SK-N-SH (cell line): Measurements from ENCODE around the gene SCRN2. TPM values are rescaled to one million over a fixed set of nuclear protein-coding genes. Genes with fewer than 3 reads are reported as not detected.

ENCODE experiments used
- CTCF ChIA-PET: fragments of 300-600, 350-600 bp; formaldehyde crosslinking; extraction: SDS; loops from one replicate; lab custom pipeline; 2021; lab: Yijun Ruan, JAX
- POLR2A ChIA-PET: fragments of 350-600 bp; sonication (Branson Sonifier 250); formaldehyde crosslinking; extraction: SDS; loops from one replicate; lab custom pipeline; 2020; ENCODE audit warnings: antibody characterized with exemption, inconsistent platforms; lab: Yijun Ruan, JAX
- DNase-seq: peaks from one replicate; pipeline ENCODE4 v3.0.0; 2012
- H2AFZ ChIP-seq: fragments of 200-600 bp; sonication (generic); 2 replicates; pipeline ENCODE4 v1.8.1; 2016; ENCODE audit warnings: antibody characterized with exemption, mild to moderate bottlenecking, low read depth
- H3F3A ChIP-seq: fragments of 200-600 bp; sonication (generic); replicated peaks from 2 replicates; pipeline ENCODE3; 2016; ENCODE audit warnings: antibody characterized with exemption, mild to moderate bottlenecking; ENCODE audit not compliant: insufficient read depth
- H3K27ac ChIP-seq, 2 experiments: fragments of 200-500 bp in 1 of 2; fragments of 200-600 bp in 1 of 2; sonication (Bioruptor generic) in 1 of 2; sonication (generic), shearing (Covaris generic) in 1 of 2; 2 replicates each; pipeline versions ENCODE4 v1.5.1 to v1.6.1; 2014 to 2016; ENCODE audit warnings: low read depth in 2 of 2, inconsistent platforms in 1 of 2, low read length in 1 of 2, mild to moderate bottlenecking in 1 of 2, mixed read lengths in 1 of 2
- H3K27me3 ChIP-seq: fragments of 200-600 bp; sonication (generic), shearing (Covaris generic); 2 replicates; pipeline ENCODE4 v1.6.1; 2016; ENCODE audit warnings: mixed run types; ENCODE audit not compliant: insufficient read depth
- H3K36me3 ChIP-seq, 2 experiments: fragments of 200-500 bp in 1 of 2; fragments of 200-600 bp in 1 of 2; sonication (Bioruptor generic) in 1 of 2; sonication (generic) in 1 of 2; replicated peaks in 1 of 2; 2 replicates each; pipeline versions ENCODE3 to v1.5.1; 2014 to 2016; ENCODE audit warnings: low read length in 1 of 2, mild to moderate bottlenecking in 1 of 2; ENCODE audit not compliant: insufficient read depth in 2 of 2, control insufficient read depth in 1 of 2
- H3K4me1 ChIP-seq, 2 experiments: fragments of 200-500 bp in 1 of 2; fragments of 200-600 bp in 1 of 2; sonication (Bioruptor generic) in 1 of 2; sonication (generic), shearing (Covaris generic) in 1 of 2; 2 replicates each; pipeline versions ENCODE4 v1.5.1 to v1.6.1; 2014 to 2016; ENCODE audit warnings: low read depth in 1 of 2, low read length in 1 of 2, mixed run types in 1 of 2; ENCODE audit not compliant: insufficient read depth in 2 of 2, control insufficient read depth in 1 of 2
- H3K4me2 ChIP-seq: fragments of 200-600 bp; sonication (generic), shearing (Covaris generic); 2 replicates; pipeline ENCODE4 v1.6.1; 2017; ENCODE audit warnings: mixed run types
- H3K4me3 ChIP-seq, 2 experiments: fragments of 200-500 bp in 1 of 2; fragments of 200-600 bp in 1 of 2; sonication (Bioruptor generic) in 1 of 2; sonication (generic), shearing (Covaris generic) in 1 of 2; 2 replicates each; pipeline versions ENCODE4 v1.5.1 to v1.8.1; 2014 to 2016; ENCODE audit warnings: low read depth in 2 of 2, inconsistent platforms in 1 of 2, low read length in 1 of 2, mild to moderate bottlenecking in 1 of 2, mixed read lengths in 1 of 2, moderate library complexity in 1 of 2
- H3K79me2 ChIP-seq: fragments of 200-600 bp; sonication (generic); 2 replicates; pipeline ENCODE4 v1.8.1; 2017; ENCODE audit warnings: mild to moderate bottlenecking; ENCODE audit not compliant: insufficient read depth
- H3K9ac ChIP-seq: fragments of 200-600 bp; sonication (generic); 2 replicates; pipeline ENCODE4 v1.6.1; 2017; ENCODE audit warnings: mixed run types
- H3K9me2 ChIP-seq: fragments of 200-600 bp; sonication (generic); 2 replicates; pipeline ENCODE4 v1.6.1; 2017; ENCODE audit warnings: mixed run types
- H3K9me3 ChIP-seq: fragments of 200-600 bp; sonication (generic); 2 replicates; pipeline ENCODE4 v1.6.1; 2017; ENCODE audit warnings: mixed run types, mild to moderate bottlenecking, moderate library complexity
- H4K20me1 ChIP-seq: fragments of 200-600 bp; sonication (generic); 2 replicates; pipeline ENCODE4 v1.6.1; 2017; ENCODE audit warnings: mild to moderate bottlenecking, mixed run types; ENCODE audit not compliant: insufficient read depth
- CHD2 ChIP-seq: fragments of 150-350 bp; IDR thresholded peaks from 2 replicates; pipeline ENCODE4 v1.6.1; 2018; ENCODE audit warnings: low read length; ENCODE audit not compliant: partially characterized antibody
- ELF1 ChIP-seq: IDR thresholded peaks from 2 replicates; pipeline ENCODE4 v1.4.0; 2012
- EP300 ChIP-seq, 2 experiments: IDR thresholded peaks; 2 replicates each; pipeline versions ENCODE4 v1.4.0 to v1.6.1; 2012; ENCODE audit warnings: borderline replicate concordance in 1 of 2, low read depth in 1 of 2, low read length in 1 of 2
- FOSL2 ChIP-seq: IDR thresholded peaks from 2 replicates; pipeline ENCODE4 v1.4.0; 2012; ENCODE audit warnings: low read depth, mild to moderate bottlenecking, moderate library complexity, borderline replicate concordance
- FOXM1 ChIP-seq: IDR thresholded peaks from 2 replicates; pipeline ENCODE4 v1.4.0; 2012; ENCODE audit warnings: low read depth, mild to moderate bottlenecking
- JUND ChIP-seq: IDR thresholded peaks from 2 replicates; pipeline ENCODE4 v1.4.0; 2012
- MEF2A ChIP-seq: IDR thresholded peaks from 2 replicates; pipeline ENCODE4 v1.4.0; 2012; ENCODE audit warnings: low read depth, borderline replicate concordance
- NFIC ChIP-seq: IDR thresholded peaks from 2 replicates; pipeline ENCODE4 v1.4.0; 2012; ENCODE audit warnings: borderline replicate concordance
- NRF1 ChIP-seq: IDR thresholded peaks from 2 replicates; pipeline ENCODE4 v1.6.1; 2012; ENCODE audit warnings: low read depth, mild to moderate bottlenecking, low read length
- POLR2AphosphoS5 ChIP-seq: IDR thresholded peaks from 2 replicates; pipeline ENCODE4 v1.6.1; 2012; ENCODE audit warnings: low read depth, low read length
- RAD21 ChIP-seq: IDR thresholded peaks from 2 replicates; pipeline ENCODE4 v1.6.1; 2012; ENCODE audit warnings: mild to moderate bottlenecking, low read length
- RFX5 ChIP-seq: IDR thresholded peaks from 2 replicates; pipeline ENCODE4 v1.6.1; 2012; ENCODE audit warnings: mild to moderate bottlenecking, improper control_type of control experiment, low read length
- SIN3A ChIP-seq: IDR thresholded peaks from 2 replicates; pipeline ENCODE4 v1.6.1; 2012; ENCODE audit warnings: low read depth, mild to moderate bottlenecking, low read length, moderate library complexity, borderline replicate concordance
- TAF1 ChIP-seq: IDR thresholded peaks from 2 replicates; pipeline ENCODE4 v1.6.1; 2012; ENCODE audit warnings: low read depth, mild to moderate bottlenecking, low read length, moderate library complexity, borderline replicate concordance
- TEAD4 ChIP-seq: IDR thresholded peaks from 2 replicates; pipeline ENCODE4 v1.4.0; 2012; ENCODE audit warnings: mild to moderate bottlenecking, borderline replicate concordance; ENCODE audit not compliant: insufficient read depth
- YY1 ChIP-seq: IDR thresholded peaks from 2 replicates; pipeline ENCODE4 v1.4.0; 2012; ENCODE audit warnings: low read depth, mild to moderate bottlenecking
- WGBS: methylation state at CpG from one replicate; pipeline ENCODE4 v1.1.6; 2017; ENCODE audit warnings: low lambda C conversion rate; 5-methylcytosine and 5-hydroxymethylcytosine counted together
- polyA plus RNA-seq, 3 experiments: library from polyadenylated mRNA; depleted of rRNA; stranded (reverse); fragments of >200 nt; gene quantifications; 2 replicates each; pipeline ENCODE4 v1.2.3, GENCODE V29; 2012
- TF ChIP-seq, protein P1 (sequence below): fragments of 150-350 bp; IDR thresholded peaks from 2 replicates; pipeline ENCODE4 v1.6.1; 2016; ENCODE audit warnings: mild to moderate bottlenecking, low read depth, low read length
- TF ChIP-seq, protein P2 (sequence below): IDR thresholded peaks from 2 replicates; pipeline ENCODE4; 2012
- TF ChIP-seq, protein P3 (sequence below): IDR thresholded peaks from 2 replicates; pipeline ENCODE4 v1.4.0; 2012; ENCODE audit warnings: low read depth, borderline replicate concordance
- TF ChIP-seq, protein P4 (sequence below): IDR thresholded peaks from 2 replicates; pipeline ENCODE4 v1.6.1; 2012; ENCODE audit warnings: mild to moderate bottlenecking, low read depth, low read length, moderate library complexity

SCRN2 gene
- polyA plus RNA-seq, 1 of the 3 experiments (the other 2 are of a cell fraction) = 139 TPM

DNA sequence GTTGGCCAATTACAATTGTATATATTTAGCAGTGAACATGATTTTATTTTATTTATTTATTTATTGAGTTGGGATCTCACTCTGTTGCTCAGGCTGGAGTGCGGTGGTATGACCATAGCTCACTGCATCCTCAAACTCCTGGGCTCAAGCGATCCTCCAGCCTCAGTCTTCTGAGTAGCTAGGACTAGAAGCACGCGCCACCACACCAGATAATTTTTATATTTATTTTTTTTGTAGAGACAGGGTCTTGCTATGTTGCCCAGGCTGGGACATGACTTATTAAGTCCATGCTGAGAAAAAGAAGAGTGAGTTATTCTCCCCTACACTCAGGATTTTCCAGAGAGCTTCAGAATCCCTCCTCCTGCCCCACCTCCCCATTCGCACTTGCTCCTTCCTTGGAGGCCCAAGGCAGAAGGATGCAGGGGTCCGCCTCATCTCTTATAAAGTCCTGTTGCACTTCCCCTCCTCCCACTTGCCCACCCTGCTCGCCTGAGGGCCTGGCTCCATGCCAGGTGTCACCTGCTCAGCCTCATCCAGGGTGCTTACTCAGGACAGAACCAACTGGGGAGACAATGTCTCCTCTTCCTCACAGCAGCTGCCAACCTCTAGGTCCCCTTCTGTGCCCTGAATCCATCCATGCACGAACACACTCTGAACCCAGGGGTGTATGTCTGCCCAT is 38.8 kb upstream of the SCRN2 start (continued):
- TF ChIP-seq FOSL2 (no peak), FOXM1 (no peak), RFX5 (no peak), ELF1 (no peak), NFIC (no peak), EP300 (IDR thresholded peaks at IDR 0.05; ENCODE audit: borderline replicate concordance in 1 of 2, low read depth in 1 of 2, low read length in 1 of 2) (no peak), SIN3A (no peak), MEF2A (no peak)
- TF ChIP-seq, protein P1, sequence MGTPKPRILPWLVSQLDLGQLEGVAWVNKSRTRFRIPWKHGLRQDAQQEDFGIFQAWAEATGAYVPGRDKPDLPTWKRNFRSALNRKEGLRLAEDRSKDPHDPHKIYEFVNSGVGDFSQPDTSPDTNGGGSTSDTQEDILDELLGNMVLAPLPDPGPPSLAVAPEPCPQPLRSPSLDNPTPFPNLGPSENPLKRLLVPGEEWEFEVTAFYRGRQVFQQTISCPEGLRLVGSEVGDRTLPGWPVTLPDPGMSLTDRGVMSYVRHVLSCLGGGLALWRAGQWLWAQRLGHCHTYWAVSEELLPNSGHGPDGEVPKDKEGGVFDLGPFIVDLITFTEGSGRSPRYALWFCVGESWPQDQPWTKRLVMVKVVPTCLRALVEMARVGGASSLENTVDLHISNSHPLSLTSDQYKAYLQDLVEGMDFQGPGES = no peak
- TF ChIP-seq, protein P2, sequence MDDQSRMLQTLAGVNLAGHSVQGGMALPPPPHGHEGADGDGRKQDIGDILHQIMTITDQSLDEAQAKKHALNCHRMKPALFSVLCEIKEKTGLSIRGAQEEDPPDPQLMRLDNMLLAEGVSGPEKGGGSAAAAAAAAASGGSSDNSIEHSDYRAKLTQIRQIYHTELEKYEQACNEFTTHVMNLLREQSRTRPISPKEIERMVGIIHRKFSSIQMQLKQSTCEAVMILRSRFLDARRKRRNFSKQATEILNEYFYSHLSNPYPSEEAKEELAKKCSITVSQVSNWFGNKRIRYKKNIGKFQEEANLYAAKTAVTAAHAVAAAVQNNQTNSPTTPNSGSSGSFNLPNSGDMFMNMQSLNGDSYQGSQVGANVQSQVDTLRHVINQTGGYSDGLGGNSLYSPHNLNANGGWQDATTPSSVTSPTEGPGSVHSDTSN = no peak
- TF ChIP-seq, all 33 proteins: peak for 0

GRCh38 chr17:47879028-47879585 is 38.0 kb upstream of the SCRN2 start:
- no peaks in the 10 kb centered on the region for H3K36me3 ChIP-seq
- H3K27ac ChIP-seq = no peak overlapping the region
- no peaks in the 10 kb centered on the region for H4K20me1 ChIP-seq
- no peaks in the 10 kb centered on the region for H3K9me2 ChIP-seq
- H3K4me2 ChIP-seq = 0 out of 2 replicates have a peak overlapping the region, but pooled peaks have one; percentile 23
- WGBS = 48% methylated on average over 2 of the region's 2 CpGs
- H3K27me3 ChIP-seq = peaks cover 34% of the 10 kb centered on the region; the same call in 1 of the 2 replicates
- DNase-seq = no peak
- peaks cover 0 to 8% of the 10 kb centered on the region in 2 experiments; a peak in 1 of 4 replicates for H3K4me1 ChIP-seq
- H3K9ac ChIP-seq = no peak overlapping the region
- CTCF ChIA-PET = interaction anchor here (1.2 to 19.9 kb wide), 3 partner anchors 8 to 29 kb away, joined by 3 to 1447 read pairs (median 51); partner anchors contain the start of genes SCRN2 and SP6
- H3F3A ChIP-seq = peaks cover 5% of the 10 kb centered on the region
- no peak overlapping the region for H3K4me3 ChIP-seq
- no peaks in the 10 kb centered on the region for H3K79me2 ChIP-seq
- no peaks in the 10 kb centered on the region for H3K9me3 ChIP-seq
- POLR2A ChIA-PET = no interaction called here
- H2AFZ ChIP-seq = peak overlapping the region; percentile 26; the same call in 1 of the 2 replicates
- TF ChIP-seq TEAD4 (no peak), FOXM1 (no peak), JUND (no peak), RAD21 (no peak), YY1 (no peak), FOSL2 (no peak), CHD2 (no peak), NRF1 (no peak), ELF1 (no peak), POLR2AphosphoS5 (no peak), NFIC (no peak), TAF1 (no peak)
- TF ChIP-seq, protein P3, sequence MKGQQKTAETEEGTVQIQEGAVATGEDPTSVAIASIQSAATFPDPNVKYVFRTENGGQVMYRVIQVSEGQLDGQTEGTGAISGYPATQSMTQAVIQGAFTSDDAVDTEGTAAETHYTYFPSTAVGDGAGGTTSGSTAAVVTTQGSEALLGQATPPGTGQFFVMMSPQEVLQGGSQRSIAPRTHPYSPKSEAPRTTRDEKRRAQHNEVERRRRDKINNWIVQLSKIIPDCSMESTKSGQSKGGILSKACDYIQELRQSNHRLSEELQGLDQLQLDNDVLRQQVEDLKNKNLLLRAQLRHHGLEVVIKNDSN = no peak
- TF ChIP-seq, protein P2 = no peak
- TF ChIP-seq, protein P4, sequence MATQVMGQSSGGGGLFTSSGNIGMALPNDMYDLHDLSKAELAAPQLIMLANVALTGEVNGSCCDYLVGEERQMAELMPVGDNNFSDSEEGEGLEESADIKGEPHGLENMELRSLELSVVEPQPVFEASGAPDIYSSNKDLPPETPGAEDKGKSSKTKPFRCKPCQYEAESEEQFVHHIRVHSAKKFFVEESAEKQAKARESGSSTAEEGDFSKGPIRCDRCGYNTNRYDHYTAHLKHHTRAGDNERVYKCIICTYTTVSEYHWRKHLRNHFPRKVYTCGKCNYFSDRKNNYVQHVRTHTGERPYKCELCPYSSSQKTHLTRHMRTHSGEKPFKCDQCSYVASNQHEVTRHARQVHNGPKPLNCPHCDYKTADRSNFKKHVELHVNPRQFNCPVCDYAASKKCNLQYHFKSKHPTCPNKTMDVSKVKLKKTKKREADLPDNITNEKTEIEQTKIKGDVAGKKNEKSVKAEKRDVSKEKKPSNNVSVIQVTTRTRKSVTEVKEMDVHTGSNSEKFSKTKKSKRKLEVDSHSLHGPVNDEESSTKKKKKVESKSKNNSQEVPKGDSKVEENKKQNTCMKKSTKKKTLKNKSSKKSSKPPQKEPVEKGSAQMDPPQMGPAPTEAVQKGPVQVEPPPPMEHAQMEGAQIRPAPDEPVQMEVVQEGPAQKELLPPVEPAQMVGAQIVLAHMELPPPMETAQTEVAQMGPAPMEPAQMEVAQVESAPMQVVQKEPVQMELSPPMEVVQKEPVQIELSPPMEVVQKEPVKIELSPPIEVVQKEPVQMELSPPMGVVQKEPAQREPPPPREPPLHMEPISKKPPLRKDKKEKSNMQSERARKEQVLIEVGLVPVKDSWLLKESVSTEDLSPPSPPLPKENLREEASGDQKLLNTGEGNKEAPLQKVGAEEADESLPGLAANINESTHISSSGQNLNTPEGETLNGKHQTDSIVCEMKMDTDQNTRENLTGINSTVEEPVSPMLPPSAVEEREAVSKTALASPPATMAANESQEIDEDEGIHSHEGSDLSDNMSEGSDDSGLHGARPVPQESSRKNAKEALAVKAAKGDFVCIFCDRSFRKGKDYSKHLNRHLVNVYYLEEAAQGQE = no peak
- TF ChIP-seq, protein P1 = no peak
